Gastroesophageal sphincter (tissue), 3 donors: ENCODE data around the gene CSMD2.

Experiments
- EP300 ChIP-seq: sonication (generic); formaldehyde crosslinking; IDR thresholded peaks from one replicate; pipeline ENCODE4 v1.6.1; 2017; ENCODE audit warnings: antibody characterized with exemption, mild to moderate bottlenecking
- POLR2A ChIP-seq, 2 donors: fragments of 450-650 bp; IDR thresholded peaks; one replicate each; pipeline ENCODE4 v1.6.1; 2017; ENCODE audit warnings: antibody characterized with exemption in 2 of 2, mild to moderate bottlenecking in 2 of 2, moderate library complexity in 1 of 2
- POLR2AphosphoS5 ChIP-seq: sonication (generic); formaldehyde crosslinking; IDR thresholded peaks from one replicate; pipeline ENCODE4 v1.6.1; 2017; ENCODE audit warnings: antibody characterized with exemption
- TF ChIP-seq, protein P1 (sequence below), 4 experiments: fragments of 200-600 bp in 2 of 4; fragments of 450-650 bp in 2 of 4; sonication (generic) in 1 of 4; IDR thresholded peaks; one replicate each; pipeline ENCODE4 v1.5.1; 2017 to 2019; ENCODE audit warnings: antibody characterized with exemption in 4 of 4, mild to moderate bottlenecking in 2 of 4, moderate library complexity in 2 of 4

- TF ChIP-seq, protein P1, sequence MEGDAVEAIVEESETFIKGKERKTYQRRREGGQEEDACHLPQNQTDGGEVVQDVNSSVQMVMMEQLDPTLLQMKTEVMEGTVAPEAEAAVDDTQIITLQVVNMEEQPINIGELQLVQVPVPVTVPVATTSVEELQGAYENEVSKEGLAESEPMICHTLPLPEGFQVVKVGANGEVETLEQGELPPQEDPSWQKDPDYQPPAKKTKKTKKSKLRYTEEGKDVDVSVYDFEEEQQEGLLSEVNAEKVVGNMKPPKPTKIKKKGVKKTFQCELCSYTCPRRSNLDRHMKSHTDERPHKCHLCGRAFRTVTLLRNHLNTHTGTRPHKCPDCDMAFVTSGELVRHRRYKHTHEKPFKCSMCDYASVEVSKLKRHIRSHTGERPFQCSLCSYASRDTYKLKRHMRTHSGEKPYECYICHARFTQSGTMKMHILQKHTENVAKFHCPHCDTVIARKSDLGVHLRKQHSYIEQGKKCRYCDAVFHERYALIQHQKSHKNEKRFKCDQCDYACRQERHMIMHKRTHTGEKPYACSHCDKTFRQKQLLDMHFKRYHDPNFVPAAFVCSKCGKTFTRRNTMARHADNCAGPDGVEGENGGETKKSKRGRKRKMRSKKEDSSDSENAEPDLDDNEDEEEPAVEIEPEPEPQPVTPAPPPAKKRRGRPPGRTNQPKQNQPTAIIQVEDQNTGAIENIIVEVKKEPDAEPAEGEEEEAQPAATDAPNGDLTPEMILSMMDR (IDR thresholded peaks at IDR 0.05) = no peak
- TF ChIP-seq POLR2A (IDR thresholded peaks at IDR 0.05) (no peak), POLR2AphosphoS5 (no peak), EP300 (no peak)
Observed at GRCh38 chr1:33908324-33908956, 256.6 kb downstream of the CSMD2 start.
